ENCODE data around the gene ERCC8. TPM values are rescaled to one million over a fixed set of nuclear protein-coding genes. Genes with fewer than 3 reads are reported as not detected.
"Not testable (repeated sequence)": the region's sequence is repeated elsewhere in the genome, so short reads cannot be mapped to it uniquely, and the experiment has no call there.

Gene ERCC8
- total RNA-seq, 1 donor from 2014 or later: 24.0 TPM

DNA sequence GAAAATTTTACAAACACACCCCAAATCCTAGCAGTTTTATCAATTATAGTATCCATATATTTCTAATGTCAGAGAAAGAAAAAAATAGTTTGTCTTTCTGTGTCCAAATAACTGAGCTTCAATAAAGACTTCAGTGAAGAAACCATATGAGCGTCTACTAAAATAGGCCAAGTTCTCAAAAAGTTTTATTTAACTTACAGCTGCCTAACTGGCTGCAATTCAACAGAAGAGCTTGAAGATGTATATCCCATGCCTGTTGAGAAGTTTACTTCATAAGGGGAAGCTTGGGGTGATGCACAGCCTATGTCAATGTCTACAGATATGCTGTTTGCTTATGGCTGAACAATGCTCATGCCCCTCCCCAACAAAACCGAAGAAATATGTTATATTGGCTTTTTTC lies 57.1 kb downstream of the ERCC8 start:
- Mint-ChIP-seq H3K36me3 (ENCODE audit: low read depth) (peaks cover 27% of the 10 kb centered on the region), H3K9me3 (peaks cover 4% of the 10 kb centered on the region), H3K4me3 (no peak overlapping the region), H3K27ac (ENCODE audit: unreplicated experiment) (no peak overlapping the region), H3K27me3 (ENCODE audit: low read depth) (no peaks in the 10 kb centered on the region), H3K4me1 (no peaks in the 10 kb centered on the region)
- DNase-seq (ENCODE audit: low read depth, low spot score): no peak
- TF ChIP-seq, protein P1, sequence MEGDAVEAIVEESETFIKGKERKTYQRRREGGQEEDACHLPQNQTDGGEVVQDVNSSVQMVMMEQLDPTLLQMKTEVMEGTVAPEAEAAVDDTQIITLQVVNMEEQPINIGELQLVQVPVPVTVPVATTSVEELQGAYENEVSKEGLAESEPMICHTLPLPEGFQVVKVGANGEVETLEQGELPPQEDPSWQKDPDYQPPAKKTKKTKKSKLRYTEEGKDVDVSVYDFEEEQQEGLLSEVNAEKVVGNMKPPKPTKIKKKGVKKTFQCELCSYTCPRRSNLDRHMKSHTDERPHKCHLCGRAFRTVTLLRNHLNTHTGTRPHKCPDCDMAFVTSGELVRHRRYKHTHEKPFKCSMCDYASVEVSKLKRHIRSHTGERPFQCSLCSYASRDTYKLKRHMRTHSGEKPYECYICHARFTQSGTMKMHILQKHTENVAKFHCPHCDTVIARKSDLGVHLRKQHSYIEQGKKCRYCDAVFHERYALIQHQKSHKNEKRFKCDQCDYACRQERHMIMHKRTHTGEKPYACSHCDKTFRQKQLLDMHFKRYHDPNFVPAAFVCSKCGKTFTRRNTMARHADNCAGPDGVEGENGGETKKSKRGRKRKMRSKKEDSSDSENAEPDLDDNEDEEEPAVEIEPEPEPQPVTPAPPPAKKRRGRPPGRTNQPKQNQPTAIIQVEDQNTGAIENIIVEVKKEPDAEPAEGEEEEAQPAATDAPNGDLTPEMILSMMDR (conservative IDR thresholded peaks at IDR 0.05): no peak

DNA sequence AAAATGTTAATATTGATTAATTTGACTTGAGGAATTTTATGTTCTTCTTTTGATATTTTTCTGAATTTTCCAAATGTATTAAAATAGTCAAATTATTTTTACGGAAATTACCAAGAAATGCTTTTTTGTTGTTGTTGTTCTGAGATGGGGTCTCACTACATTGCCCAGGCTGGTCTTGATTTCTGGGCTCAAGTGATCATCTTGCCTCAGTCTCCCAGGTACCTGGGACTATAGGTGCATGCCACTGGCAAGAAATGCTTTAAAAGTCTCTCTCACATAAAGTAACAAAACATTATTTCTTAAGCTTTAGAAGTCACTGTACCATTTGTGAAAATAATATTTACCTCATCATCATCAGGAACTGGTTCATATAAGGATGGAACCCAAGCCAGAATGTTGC lies 57.8 kb downstream of the ERCC8 start:
- H3K27me3 Mint-ChIP-seq (ENCODE audit: low read depth): no peaks in the 10 kb centered on the region
- TF ChIP-seq, protein P1 (conservative IDR thresholded peaks at IDR 0.05): no peak
- no peak for DNase-seq (ENCODE audit: low read depth, low spot score)
- H3K4me1 Mint-ChIP-seq: no peaks in the 10 kb centered on the region
- peaks cover 4% of the 10 kb centered on the region for H3K9me3 Mint-ChIP-seq
- no peak overlapping the region for H3K4me3 Mint-ChIP-seq
- H3K27ac Mint-ChIP-seq (ENCODE audit: unreplicated experiment): no peak overlapping the region
- H3K36me3 Mint-ChIP-seq (ENCODE audit: low read depth): peaks cover 25% of the 10 kb centered on the region

DNA sequence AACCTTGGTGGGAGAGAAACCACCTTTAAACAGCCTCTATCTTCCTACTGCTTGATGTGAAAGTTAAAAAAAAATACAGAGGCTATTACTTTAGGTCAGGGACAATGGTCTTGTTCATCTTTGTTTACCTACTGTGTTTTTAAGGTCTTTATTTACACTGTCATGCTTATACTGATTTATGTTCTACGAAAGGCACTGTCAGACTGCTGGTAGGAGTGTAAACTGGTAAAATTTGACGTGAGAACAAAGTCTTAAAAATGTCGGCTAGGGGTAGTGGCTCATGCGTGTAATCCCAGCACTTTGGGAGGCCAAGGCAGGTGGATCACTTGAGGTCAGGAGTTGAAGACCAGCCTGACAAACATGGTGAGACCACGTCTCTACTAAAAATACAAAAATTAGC lies 58.7 kb downstream of the ERCC8 start:
- H3K36me3 Mint-ChIP-seq (ENCODE audit: low read depth): peaks cover 33% of the 10 kb centered on the region
- peaks cover 4% of the 10 kb centered on the region for H3K9me3 Mint-ChIP-seq
- no peaks in the 10 kb centered on the region for H3K27me3 Mint-ChIP-seq (ENCODE audit: low read depth)
- no peak for DNase-seq (ENCODE audit: low read depth, low spot score)
- no peak overlapping the region for H3K4me3 Mint-ChIP-seq
- no peak overlapping the region for H3K27ac Mint-ChIP-seq (ENCODE audit: unreplicated experiment)
- TF ChIP-seq, protein P1 (conservative IDR thresholded peaks at IDR 0.05): no peak
- no peaks in the 10 kb centered on the region for H3K4me1 Mint-ChIP-seq

DNA sequence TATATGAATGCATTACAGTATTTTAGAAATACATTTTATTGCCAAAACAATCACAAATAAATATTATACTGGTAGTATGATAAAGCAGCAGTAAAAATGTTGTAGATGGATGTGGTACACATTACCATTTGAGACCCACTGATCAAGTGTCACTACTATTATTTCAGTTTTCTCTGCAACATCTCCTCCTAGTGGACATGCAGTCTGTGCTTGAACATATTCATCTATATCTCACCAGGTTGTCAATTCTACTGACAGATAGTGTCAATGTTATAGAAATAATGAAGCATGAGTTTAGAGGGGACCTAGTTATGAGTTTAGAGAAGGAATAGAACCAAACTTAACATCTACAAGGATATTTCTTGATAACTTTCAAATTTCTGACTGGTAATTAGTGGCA lies 61.6 kb downstream of the ERCC8 start:
- Mint-ChIP-seq H3K9me3 (peaks cover 4% of the 10 kb centered on the region), H3K27ac (ENCODE audit: unreplicated experiment) (no peak overlapping the region), H3K4me3 (no peak overlapping the region), H3K36me3 (ENCODE audit: low read depth) (peaks cover 48% of the 10 kb centered on the region), H3K4me1 (no peaks in the 10 kb centered on the region), H3K27me3 (ENCODE audit: low read depth) (no peaks in the 10 kb centered on the region)
- TF ChIP-seq, protein P1 (conservative IDR thresholded peaks at IDR 0.05): peak; percentile 55
- no peak for DNase-seq (ENCODE audit: low read depth, low spot score)

DNA sequence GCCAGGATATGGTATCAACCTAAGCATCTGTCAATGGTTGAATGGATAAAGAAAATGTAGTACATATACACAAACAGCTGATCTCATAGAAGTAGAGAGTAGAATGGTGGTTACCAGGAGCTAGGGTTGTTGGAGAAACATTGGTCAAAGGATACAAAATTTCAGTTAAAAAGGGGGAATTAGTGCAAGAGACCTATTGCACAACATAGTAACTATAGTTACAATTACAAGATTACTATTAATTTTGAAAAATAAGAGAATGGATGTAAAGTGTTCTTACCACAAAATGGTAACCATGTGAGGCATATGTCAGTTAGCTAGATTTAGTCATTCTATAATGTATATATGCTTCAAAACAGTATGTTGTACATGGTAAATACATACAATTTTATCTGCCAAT lies 72.0 kb downstream of the ERCC8 start:
- H3K9me3 Mint-ChIP-seq: peaks cover 17% of the 10 kb centered on the region
- H3K27ac Mint-ChIP-seq (ENCODE audit: unreplicated experiment): no peak overlapping the region
- H3K27me3 Mint-ChIP-seq (ENCODE audit: low read depth): no peaks in the 10 kb centered on the region
- TF ChIP-seq, protein P1 (conservative IDR thresholded peaks at IDR 0.05): no peak
- no peak overlapping the region for H3K4me3 Mint-ChIP-seq
- DNase-seq (ENCODE audit: low read depth, low spot score): no peak
- H3K36me3 Mint-ChIP-seq (ENCODE audit: low read depth): peaks cover 31% of the 10 kb centered on the region
- no peaks in the 10 kb centered on the region for H3K4me1 Mint-ChIP-seq

DNA sequence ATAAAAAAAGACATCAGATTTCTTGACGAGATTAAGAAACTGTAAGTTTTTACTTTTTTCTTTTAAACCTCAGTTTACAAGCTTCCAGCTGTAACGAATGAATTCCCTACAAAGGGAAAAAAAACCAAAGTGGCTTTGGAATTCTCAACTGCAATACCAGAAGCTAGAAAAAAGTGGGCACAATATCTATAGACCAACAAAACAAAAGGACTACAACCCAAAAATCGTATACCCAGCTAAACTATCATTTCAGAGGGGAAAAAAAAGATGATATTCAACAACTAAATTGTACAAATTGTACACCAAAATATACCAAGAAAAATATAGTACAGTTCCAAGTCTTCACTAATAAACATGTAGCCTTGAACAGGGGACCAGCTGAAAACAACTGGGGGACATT lies 74.0 kb downstream of the ERCC8 start:
- DNase-seq (ENCODE audit: low read depth, low spot score): no peak
- Mint-ChIP-seq H3K27ac (ENCODE audit: unreplicated experiment) (no peak overlapping the region), H3K27me3 (ENCODE audit: low read depth) (no peaks in the 10 kb centered on the region), H3K36me3 (ENCODE audit: low read depth) (peaks cover 31% of the 10 kb centered on the region), H3K9me3 (peaks cover 17% of the 10 kb centered on the region), H3K4me1 (no peaks in the 10 kb centered on the region), H3K4me3 (no peak overlapping the region)
- TF ChIP-seq, protein P1 (conservative IDR thresholded peaks at IDR 0.05): no peak

DNA sequence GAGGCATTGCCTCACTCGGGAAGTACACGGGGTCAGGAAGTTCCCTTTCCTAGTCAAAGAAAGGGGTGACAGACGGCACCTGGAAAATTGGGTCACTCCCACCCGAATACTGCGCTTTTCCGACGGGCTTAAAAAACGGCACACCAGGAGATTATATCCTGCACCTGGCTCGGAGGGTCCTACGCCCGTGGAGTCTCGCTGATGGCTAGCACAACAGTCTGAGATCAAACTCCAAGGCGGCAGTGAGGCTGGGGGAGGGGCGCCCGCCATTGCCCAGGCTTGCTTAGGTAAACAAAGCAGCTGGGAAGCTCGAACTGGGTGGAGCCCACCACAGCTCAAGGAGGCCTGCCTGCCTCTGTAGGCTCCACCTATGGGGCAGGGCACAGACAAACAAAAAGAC lies 84.3 kb downstream of the ERCC8 start:
- not testable (repeated sequence) for H3K27me3 Mint-ChIP-seq (ENCODE audit: low read depth); H3K9me3 Mint-ChIP-seq; DNase-seq (ENCODE audit: low read depth, low spot score); H3K27ac Mint-ChIP-seq (ENCODE audit: unreplicated experiment); H3K4me3 Mint-ChIP-seq; H3K4me1 Mint-ChIP-seq
- H3K36me3 Mint-ChIP-seq (ENCODE audit: low read depth): peaks cover 13% of the 10 kb centered on the region

Data from neural crest cell (in vitro differentiated cells).